ENCODE data around the gene TIAL1. TPM values are rescaled to one million over a fixed set of nuclear protein-coding genes. Genes with fewer than 3 reads are reported as not detected.

Gene TIAL1
- total and polyA plus RNA-seq, 2 of the 13 experiments (the other 11 are each of a cell fraction or from before 2014, with no cell fraction given), result 31.5 to 148 TPM

- TF ChIP-seq ZBTB46 (CRISPR knock-in tag; IDR thresholded peaks at IDR 0.05; ENCODE audit: borderline replicate concordance) (no peak), ZNF20 (CRISPR knock-in tag; IDR thresholded peaks at IDR 0.05) (no peak), BORCS8-MEF2B (CRISPR knock-in tag; IDR thresholded peaks at IDR 0.05) (no peak), ZNF180 (CRISPR knock-in tag; IDR thresholded peaks at IDR 0.05; ENCODE audit: borderline replicate concordance, low read depth) (no peak), FUBP1 (CRISPR knock-in tag; IDR thresholded peaks at IDR 0.05; ENCODE audit: borderline replicate concordance) (no peak), ARID4A (CRISPR knock-in tag; IDR thresholded peaks at IDR 0.05; ENCODE audit: borderline replicate concordance) (no peak), ATRX (CRISPR knock-in tag; IDR thresholded peaks at IDR 0.05; ENCODE audit: borderline replicate concordance) (no peak), ETV5 (CRISPR knock-in tag; IDR thresholded peaks at IDR 0.05; ENCODE audit: borderline replicate concordance) (no peak), ARNT (IDR thresholded peaks at IDR 0.05) (no peak), E2F5 (CRISPR knock-in tag; conservative IDR thresholded peaks at IDR 0.05) (no peak), ZSCAN5A (CRISPR knock-in tag; IDR thresholded peaks at IDR 0.05; ENCODE audit: borderline replicate concordance) (no peak), KDM6A (CRISPR knock-in tag; IDR thresholded peaks at IDR 0.05; ENCODE audit: low read depth) (no peak), ZNF605 (CRISPR knock-in tag; IDR thresholded peaks at IDR 0.05) (no peak), PCBP2 (optimal IDR thresholded peaks at IDR 0.05; ENCODE audit: low read depth, low read length, poor library complexity, severe bottlenecking) (no peak), ZNF879 (CRISPR knock-in tag; IDR thresholded peaks at IDR 0.05) (peak; percentile 1; the same call in 1 of the 2 replicates), STAT5B (CRISPR knock-in tag; IDR thresholded peaks at IDR 0.05) (no peak), CEBPB (IDR thresholded peaks at IDR 0.05; ENCODE audit: borderline replicate concordance, low read depth, low read length) (no peak), ZNF768 (CRISPR knock-in tag; IDR thresholded peaks at IDR 0.05) (no peak), PITX1 (CRISPR knock-in tag; IDR thresholded peaks at IDR 0.05) (no peak)
Observed at GRCh38 chr10:119595676-119596515, 868 bp downstream of the TIAL1 start (continued).

Measured in HepG2 (cell line).